Tibial artery (tissue), 4 donors: ENCODE results near the gene MRM3.

ENCODE experiments used
- DNase-seq, 2 donors: peaks; one replicate each; pipeline ENCODE4 v3.0.0-alpha.2; 2019
- H3K27ac ChIP-seq, 2 donors: fragments of 200-600 bp; sonication (generic) in 1 of 2; 1 replicate in 1 of 2; 2 replicates in 1 of 2; pipeline ENCODE4 v1.5.1; 2018 to 2019; ENCODE audit warnings: mild to moderate bottlenecking in 1 of 2
- H3K27me3 ChIP-seq, 2 donors: fragments of 200-600 bp; sonication (generic) in 1 of 2; one replicate each; pipeline versions ENCODE4 v1.5.1 to v1.6.0; 2016 to 2019
- H3K36me3 ChIP-seq, 3 donors: fragments of 200-600 bp; sonication (generic) in 2 of 3; one replicate each; pipeline ENCODE4 v1.5.1; 2016 to 2019; ENCODE audit warnings: mild to moderate bottlenecking in 2 of 3
- H3K4me1 ChIP-seq, 4 donors: fragments of 200-600 bp; sonication (generic) in 2 of 4; 1 replicate in 3 of 4; 2 replicates in 1 of 4; pipeline ENCODE4 v1.5.1; 2016 to 2019
- H3K4me3 ChIP-seq, 2 donors: fragments of 200-600 bp; sonication (generic) in 1 of 2; 1 replicate in 1 of 2; 2 replicates in 1 of 2; pipeline ENCODE4 v1.5.1; 2018 to 2019; ENCODE audit warnings: mild to moderate bottlenecking in 2 of 2
- H3K9me3 ChIP-seq, 3 donors: fragments of 200-600 bp; sonication (generic) in 1 of 3; one replicate each; pipeline ENCODE4 v1.5.1; 2016 to 2019
- CTCF ChIP-seq, 2 experiments: fragments of 200-600 bp in 1 of 2; fragments of 450-650 bp in 1 of 2; IDR thresholded peaks; one replicate each; pipeline ENCODE4 v1.5.1; 2017 to 2019; ENCODE audit warnings: antibody characterized with exemption in 2 of 2, mild to moderate bottlenecking in 1 of 2, moderate library complexity in 1 of 2
- intact Hi-C: fragments of 100-400 bp; cut with DNase I; formaldehyde crosslinking; loops from one replicate; pipeline ENCODE4 v1.15.0; 2023; ENCODE audit warnings: low total_unique reads

Gene MRM3

GRCh38 chr17:806346-806745 lies 24.2 kb downstream of the MRM3 start:
- DNase-seq = no peak
- TF ChIP-seq CTCF (IDR thresholded peaks at IDR 0.05) = no peak
- no peaks in the 10 kb centered on the region for H3K27me3 ChIP-seq
- H3K4me3 ChIP-seq = no peak overlapping the region
- H3K9me3 ChIP-seq = no peaks in the 10 kb centered on the region
- no peak overlapping the region for H3K27ac ChIP-seq
- peaks cover 0 to 13% (median 4%) of the 10 kb centered on the region in 4 donors for H3K4me1 ChIP-seq
- peaks cover 0 to 21% (median 7%) of the 10 kb centered on the region in 3 donors for H3K36me3 ChIP-seq
- intact Hi-C loops = no loop called here

GRCh38 chr17:806781-807522 lies 24.8 kb downstream of the MRM3 start:
- no peak for DNase-seq
- Histone ChIP-seq H3K36me3 (peaks cover 0 to 21% (median 7%) of the 10 kb centered on the region in 3 donors), H3K4me1 (peaks cover 0 to 7% (median 2%) of the 10 kb centered on the region in 4 donors), H3K27ac (no peak overlapping the region), H3K9me3 (no peaks in the 10 kb centered on the region), H3K4me3 (no peak overlapping the region), H3K27me3 (no peaks in the 10 kb centered on the region)
- intact Hi-C loops = no loop called here
- TF ChIP-seq CTCF (IDR thresholded peaks at IDR 0.05) = no peak

- intact Hi-C loops = no loop called here
- H3K27ac ChIP-seq = no peak overlapping the region
- H3K4me1 ChIP-seq = no peaks in the 10 kb centered on the region
- peaks cover 0 to 16% (median 7%) of the 10 kb centered on the region in 3 donors for H3K36me3 ChIP-seq
- DNase-seq = no peak
- H3K9me3 ChIP-seq = no peaks in the 10 kb centered on the region
- no peak overlapping the region for H3K4me3 ChIP-seq
- H3K27me3 ChIP-seq = no peaks in the 10 kb centered on the region
- no peak for TF ChIP-seq CTCF (IDR thresholded peaks at IDR 0.05)
These were observed 25.6 kb downstream of the MRM3 start for GRCh38 chr17:807523-808294.

GRCh38 chr17:811051-811784 lies 29.1 kb downstream of the MRM3 start:
- intact Hi-C loops = no loop called here
- Histone ChIP-seq H3K27ac (no peak overlapping the region), H3K9me3 (no peaks in the 10 kb centered on the region), H3K27me3 (no peaks in the 10 kb centered on the region), H3K4me3 (no peak overlapping the region), H3K4me1 (no peaks in the 10 kb centered on the region), H3K36me3 (peaks cover 0 to 35% (median 6%) of the 10 kb centered on the region in 3 donors)
- no peak for DNase-seq
- TF ChIP-seq CTCF (IDR thresholded peaks at IDR 0.05) = no peak

GRCh38 chr17:812638-813204 lies 30.6 kb downstream of the MRM3 start:
- intact Hi-C loops = no loop called here
- H3K4me1 ChIP-seq = no peaks in the 10 kb centered on the region
- TF ChIP-seq CTCF (IDR thresholded peaks at IDR 0.05) = no peak
- H3K27me3 ChIP-seq = no peaks in the 10 kb centered on the region
- no peak for DNase-seq
- no peak overlapping the region for H3K4me3 ChIP-seq
- H3K9me3 ChIP-seq = no peaks in the 10 kb centered on the region
- H3K27ac ChIP-seq = no peak overlapping the region
- H3K36me3 ChIP-seq = peaks cover under 1 to 49% (median 6%) of the 10 kb centered on the region in 3 donors
